Astrocyte (in vitro differentiated cells and primary cell): Measurements from ENCODE around the gene ANAPC15.
"Not testable (repeated sequence)": the region's sequence is repeated elsewhere in the genome, so short reads cannot be mapped to it uniquely, and the experiment has no call there.

Experiments used
- EZH2 ChIP-seq: IDR thresholded peaks from 2 replicates; pipeline ENCODE4 v1.6.1; 2012; ENCODE audit warnings: mild to moderate bottlenecking, low read length, inconsistent platforms; ENCODE audit not compliant: insufficient read depth
- TF ChIP-seq, protein P1 (sequence below): IDR thresholded peaks from 2 replicates; pipeline ENCODE4 v1.5.1; 2011; ENCODE audit warnings: low read depth, mild to moderate bottlenecking, inconsistent platforms, low read length, moderate library complexity; ENCODE audit not compliant: insufficient read depth

DNA sequence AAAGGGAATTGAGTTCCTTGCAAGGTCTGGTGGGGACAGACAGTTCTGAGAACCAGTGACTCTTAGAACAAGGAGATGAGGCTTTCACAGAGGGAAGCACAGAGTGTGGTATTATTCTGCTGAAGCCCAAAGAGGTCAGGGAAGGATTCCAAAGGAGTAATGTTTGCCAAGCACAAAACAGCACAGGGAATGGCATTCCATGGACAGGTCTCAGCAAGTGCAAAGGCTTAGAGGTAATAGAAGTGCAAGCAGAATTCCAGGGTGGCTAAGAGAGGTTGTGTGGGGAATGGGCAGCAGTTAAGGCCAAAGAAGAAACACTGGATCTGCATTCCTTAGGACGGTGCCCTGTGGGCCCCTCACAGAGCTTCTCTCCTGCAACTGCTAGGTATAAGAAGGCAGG is 29.6 kb upstream of the ANAPC15 start:
- TF ChIP-seq, protein P1, sequence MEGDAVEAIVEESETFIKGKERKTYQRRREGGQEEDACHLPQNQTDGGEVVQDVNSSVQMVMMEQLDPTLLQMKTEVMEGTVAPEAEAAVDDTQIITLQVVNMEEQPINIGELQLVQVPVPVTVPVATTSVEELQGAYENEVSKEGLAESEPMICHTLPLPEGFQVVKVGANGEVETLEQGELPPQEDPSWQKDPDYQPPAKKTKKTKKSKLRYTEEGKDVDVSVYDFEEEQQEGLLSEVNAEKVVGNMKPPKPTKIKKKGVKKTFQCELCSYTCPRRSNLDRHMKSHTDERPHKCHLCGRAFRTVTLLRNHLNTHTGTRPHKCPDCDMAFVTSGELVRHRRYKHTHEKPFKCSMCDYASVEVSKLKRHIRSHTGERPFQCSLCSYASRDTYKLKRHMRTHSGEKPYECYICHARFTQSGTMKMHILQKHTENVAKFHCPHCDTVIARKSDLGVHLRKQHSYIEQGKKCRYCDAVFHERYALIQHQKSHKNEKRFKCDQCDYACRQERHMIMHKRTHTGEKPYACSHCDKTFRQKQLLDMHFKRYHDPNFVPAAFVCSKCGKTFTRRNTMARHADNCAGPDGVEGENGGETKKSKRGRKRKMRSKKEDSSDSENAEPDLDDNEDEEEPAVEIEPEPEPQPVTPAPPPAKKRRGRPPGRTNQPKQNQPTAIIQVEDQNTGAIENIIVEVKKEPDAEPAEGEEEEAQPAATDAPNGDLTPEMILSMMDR: not testable (repeated sequence)
- TF ChIP-seq EZH2: not testable (repeated sequence)
